SK-N-SH treated with all-trans-retinoic acid at 6 μM for 48 hours (cell line): ENCODE results near the gene MTF1.

Experiments used
- ATAC-seq: fragments of 200-7000 bp; cut with Tn5 transposase; 3 replicates; pipeline ENCODE4 v1.9.1; 2020; ENCODE audit warnings: mild to moderate bottlenecking, moderate library complexity
- ARNTL ChIP-seq: fragments of 450-650 bp; formaldehyde crosslinking; IDR thresholded peaks from 2 replicates; pipeline ENCODE4 v1.5.0; 2020; ENCODE audit warnings: low read depth, mild to moderate bottlenecking, moderate library complexity, borderline replicate concordance
- CREB5 ChIP-seq: fragments of 250-450 bp; sonication (Bioruptor Pico); IDR thresholded peaks from 2 replicates; pipeline ENCODE4 v1.5.1; 2020; ENCODE audit warnings: low read depth, mild to moderate bottlenecking, moderate library complexity
- CSDC2 ChIP-seq: fragments of 250-450 bp; sonication (Bioruptor Pico); IDR thresholded peaks from 2 replicates; pipeline ENCODE4 v1.5.0; 2020; ENCODE audit warnings: mild to moderate bottlenecking, moderate library complexity
- CSRNP3 ChIP-seq: fragments of 250-450 bp; sonication (Bioruptor Pico); IDR thresholded peaks from 2 replicates; pipeline ENCODE4 v1.5.1; 2021; ENCODE audit warnings: mild to moderate bottlenecking, moderate library complexity
- GLIS3 ChIP-seq: fragments of 250-450 bp; sonication (Bioruptor Pico); IDR thresholded peaks from 2 replicates; pipeline ENCODE4 v1.5.0; 2020; ENCODE audit warnings: mild to moderate bottlenecking, moderate library complexity
- ISL1 ChIP-seq: fragments of 250-450 bp; sonication (Bioruptor Pico); IDR thresholded peaks from 2 replicates; pipeline ENCODE4 v2.1.2; 2022; ENCODE audit warnings: mild to moderate bottlenecking, moderate library complexity
- PATZ1 ChIP-seq: fragments of 250-450 bp; sonication (Bioruptor Pico); IDR thresholded peaks from 2 replicates; pipeline ENCODE4 v1.8.0; 2020; ENCODE audit warnings: mild to moderate bottlenecking, moderate library complexity, borderline replicate concordance
- POU6F1 ChIP-seq: fragments of 250-450 bp; sonication (Bioruptor Pico); IDR thresholded peaks from 2 replicates; pipeline ENCODE4 v1.8.0; 2021; ENCODE audit warnings: low read depth, mild to moderate bottlenecking, moderate library complexity, borderline replicate concordance
- PPARA ChIP-seq: fragments of 250-450 bp; sonication (Bioruptor Pico); IDR thresholded peaks from 2 replicates; pipeline ENCODE4 v1.5.0; 2020; ENCODE audit warnings: mild to moderate bottlenecking, borderline replicate concordance
- RARB ChIP-seq: fragments of 250-450 bp; sonication (Bioruptor Pico); IDR thresholded peaks from 2 replicates; pipeline ENCODE4 v1.8.0; 2021; ENCODE audit warnings: mild to moderate bottlenecking, moderate library complexity
- SNAI2 ChIP-seq: fragments of 250-450 bp; sonication (Bioruptor Pico); IDR thresholded peaks from 2 replicates; pipeline ENCODE4 v1.5.0; 2020; ENCODE audit warnings: mild to moderate bottlenecking, moderate library complexity
- TCF4 ChIP-seq: fragments of 250-450 bp; sonication (Bioruptor Pico); IDR thresholded peaks from 2 replicates; pipeline ENCODE4 v1.8.0; 2021; ENCODE audit warnings: mild to moderate bottlenecking, moderate library complexity, borderline replicate concordance
- TOX ChIP-seq: fragments of 250-450 bp; sonication (Bioruptor Pico); IDR thresholded peaks from 2 replicates; pipeline ENCODE4 v1.8.0; 2021; ENCODE audit warnings: mild to moderate bottlenecking, moderate library complexity, borderline replicate concordance
- TSHZ2 ChIP-seq: fragments of 250-450 bp; sonication (Bioruptor Pico); IDR thresholded peaks from 2 replicates; pipeline ENCODE4 v1.5.0; 2020; ENCODE audit warnings: mild to moderate bottlenecking, moderate library complexity
- ZC3H10 ChIP-seq: fragments of 250-450 bp; sonication (Bioruptor Pico); IDR thresholded peaks from 2 replicates; pipeline ENCODE4 v1.5.1; 2021; ENCODE audit warnings: mild to moderate bottlenecking, moderate library complexity
- ZFP3 ChIP-seq: fragments of 250-450 bp; sonication (Bioruptor Pico); IDR thresholded peaks from 2 replicates; pipeline ENCODE4 v1.5.0; 2020; ENCODE audit warnings: mild to moderate bottlenecking, moderate library complexity
- ZFP30 ChIP-seq: fragments of 450-650 bp; formaldehyde crosslinking; IDR thresholded peaks from 2 replicates; pipeline ENCODE4 v1.5.0; 2022; ENCODE audit warnings: mild to moderate bottlenecking, moderate library complexity
- ZNF565 ChIP-seq: fragments of 450-650 bp; formaldehyde crosslinking; conservative IDR thresholded peaks from 2 replicates; pipeline ENCODE4 v1.5.0; 2020; ENCODE audit warnings: low read depth, mild to moderate bottlenecking, moderate library complexity
- ZNF8 ChIP-seq: fragments of 450-650 bp; formaldehyde crosslinking; IDR thresholded peaks from 2 replicates; pipeline ENCODE4 v1.5.0; 2020; ENCODE audit warnings: mild to moderate bottlenecking, moderate library complexity

The MTF1 gene

GRCh38 chr1:37764888-37765441 is 94.4 kb downstream of the MTF1 start, which contains the start of gene EPHA10:
TSS of gene EPHA10 (minus strand) at chr1:37765120. CDS start at chr1:37765066, 54 bp downstream.
- TF ChIP-seq ISL1 (CRISPR knock-in tag) = no peak
- TF ChIP-seq ZFP30 = no peak
- no peak for TF ChIP-seq RARB (CRISPR knock-in tag)
- no peak for TF ChIP-seq ARNTL (CRISPR knock-in tag)
- no peak for TF ChIP-seq PPARA (CRISPR knock-in tag)
- TF ChIP-seq TCF4 (CRISPR knock-in tag) = no peak
- no peak for TF ChIP-seq TOX (CRISPR knock-in tag)
- TF ChIP-seq CSDC2 = no peak
- no peak for TF ChIP-seq ZC3H10 (CRISPR knock-in tag)
- no peak for TF ChIP-seq PATZ1 (CRISPR knock-in tag)
- TF ChIP-seq GLIS3 (CRISPR knock-in tag) = no peak
- TF ChIP-seq ZFP3 (CRISPR knock-in tag) = no peak
- no peak for TF ChIP-seq POU6F1 (CRISPR knock-in tag)
- no peak for TF ChIP-seq CREB5 (CRISPR knock-in tag)
- TF ChIP-seq ZNF565 = no peak
- TF ChIP-seq ZNF8 (CRISPR knock-in tag) = no peak
- TF ChIP-seq CSRNP3 (CRISPR knock-in tag) = no peak
- peak; percentile 37; the same call in 2 of the 3 replicates for ATAC-seq

- ATAC-seq = peak; percentile 85
- TF ChIP-seq ZFP3 (CRISPR knock-in tag) (peak; percentile 83), ZNF8 (CRISPR knock-in tag) (no peak), ARNTL (CRISPR knock-in tag) (no peak), ZFP30 (no peak), RARB (CRISPR knock-in tag) (no peak), POU6F1 (CRISPR knock-in tag) (no peak), CSDC2 (peak; percentile 97), CREB5 (CRISPR knock-in tag) (no peak), TSHZ2 (CRISPR knock-in tag) (peak; percentile 80; the same call in 1 of the 2 replicates), ISL1 (CRISPR knock-in tag) (peak; percentile 45; the same call in 1 of the 2 replicates), ZNF565 (no peak), CSRNP3 (CRISPR knock-in tag) (no peak), PPARA (CRISPR knock-in tag) (no peak), SNAI2 (CRISPR knock-in tag) (peak; percentile 96)
Observed at GRCh38 chr1:37764414-37764825, 95.0 kb downstream of the MTF1 start.
